ENCODE data around the gene TOR2A.

Gene TOR2A

GRCh38 chr9:127780126-127780885 is 45.2 kb upstream of the TOR2A start:
- peak overlapping the region; percentile 71 for H3K4me2 ChIP-seq (ENCODE audit: low read depth, low read length, poor library complexity, severe bottlenecking)
- H3K36me3 ChIP-seq (ENCODE audit: insufficient read depth, low read length): no peaks in the 10 kb centered on the region
- H3K4me3 ChIP-seq (ENCODE audit: low read length, poor library complexity, severe bottlenecking): peak overlapping the region; percentile 85
- no peaks in the 10 kb centered on the region for H3K9me2 ChIP-seq (replicated peaks; ENCODE audit: low read depth, low read length)
- H3F3A ChIP-seq (ENCODE audit: low read depth): peaks cover 18% of the 10 kb centered on the region
- peak overlapping the region; percentile 92 for H3K9ac ChIP-seq (ENCODE audit: low read depth, low read length, poor library complexity, severe bottlenecking)
- peaks cover 76% of the 10 kb centered on the region for H3K79me2 ChIP-seq (ENCODE audit: insufficient read depth, low read length)
- H3K9me3 ChIP-seq (ENCODE audit: insufficient read depth, low read depth, low read length): no peaks in the 10 kb centered on the region
- peaks cover 54% of the 10 kb centered on the region for H3K4me1 ChIP-seq (ENCODE audit: insufficient read depth, low read length, poor library complexity, severe bottlenecking)
- H3K27me3 ChIP-seq (ENCODE audit: insufficient read depth, low read length, poor library complexity, severe bottlenecking): no peaks in the 10 kb centered on the region
- TF ChIP-seq CTCF (conservative IDR thresholded peaks at IDR 0.05; ENCODE audit: low read length) (no peak), EZH2phosphoT487 (IDR thresholded peaks at IDR 0.05; ENCODE audit: borderline replicate concordance) (no peak)
- no peak overlapping the region for H2AFZ ChIP-seq (ENCODE audit: low read length)
- H4K20me1 ChIP-seq (ENCODE audit: insufficient read depth, low read length, poor library complexity, severe bottlenecking): peaks cover 3% of the 10 kb centered on the region

GRCh38 chr9:127779136-127779981 is 44.3 kb upstream of the TOR2A start:
- peaks cover 1% of the 10 kb centered on the region; the same call in 1 of the 2 replicates for H3K36me3 ChIP-seq (ENCODE audit: insufficient read depth, low read length)
- H3K4me1 ChIP-seq (ENCODE audit: insufficient read depth, low read length, poor library complexity, severe bottlenecking): peaks cover 56% of the 10 kb centered on the region
- no peaks in the 10 kb centered on the region for H3K27me3 ChIP-seq (ENCODE audit: insufficient read depth, low read length, poor library complexity, severe bottlenecking)
- peak overlapping the region; percentile 85 for H3K4me3 ChIP-seq (ENCODE audit: low read length, poor library complexity, severe bottlenecking)
- no peak overlapping the region for H2AFZ ChIP-seq (ENCODE audit: low read length)
- no peak for TF ChIP-seq CTCF (conservative IDR thresholded peaks at IDR 0.05; ENCODE audit: low read length)
- no peak for TF ChIP-seq EZH2phosphoT487 (IDR thresholded peaks at IDR 0.05; ENCODE audit: borderline replicate concordance)
- H3F3A ChIP-seq (ENCODE audit: low read depth): peaks cover 18% of the 10 kb centered on the region
- peaks cover 7% of the 10 kb centered on the region for H4K20me1 ChIP-seq (ENCODE audit: insufficient read depth, low read length, poor library complexity, severe bottlenecking)
- H3K9me3 ChIP-seq (ENCODE audit: insufficient read depth, low read depth, low read length): no peaks in the 10 kb centered on the region
- H3K9me2 ChIP-seq (replicated peaks; ENCODE audit: low read depth, low read length): no peaks in the 10 kb centered on the region
- peak overlapping the region; percentile 92 for H3K9ac ChIP-seq (ENCODE audit: low read depth, low read length, poor library complexity, severe bottlenecking)
- H3K4me2 ChIP-seq (ENCODE audit: low read depth, low read length, poor library complexity, severe bottlenecking): peak overlapping the region; percentile 71
- peaks cover 80% of the 10 kb centered on the region for H3K79me2 ChIP-seq (ENCODE audit: insufficient read depth, low read length)

- Histone ChIP-seq H3K9me3 (ENCODE audit: insufficient read depth, low read depth, low read length) (no peaks in the 10 kb centered on the region), H2AFZ (ENCODE audit: low read length) (no peak within 1 kb of the TSS), H4K20me1 (ENCODE audit: insufficient read depth, low read length, poor library complexity, severe bottlenecking) (peaks cover 14% of the 10 kb centered on the region), H3K36me3 (ENCODE audit: insufficient read depth, low read length) (peaks cover 10% of the 10 kb centered on the region; the same call in 1 of the 2 replicates), H3K4me2 (ENCODE audit: low read depth, low read length, poor library complexity, severe bottlenecking) (peak within 1 kb of the TSS; percentile 71), H3F3A (ENCODE audit: low read depth) (peaks cover 15% of the 10 kb centered on the region), H3K9ac (ENCODE audit: low read depth, low read length, poor library complexity, severe bottlenecking) (peak within 1 kb of the TSS; percentile 92), H3K4me3 (ENCODE audit: low read length, poor library complexity, severe bottlenecking) (peak within 1 kb of the TSS; percentile 85), H3K4me1 (ENCODE audit: insufficient read depth, low read length, poor library complexity, severe bottlenecking) (peaks cover 56% of the 10 kb centered on the region), H3K27me3 (ENCODE audit: insufficient read depth, low read length, poor library complexity, severe bottlenecking) (no peaks in the 10 kb centered on the region), H3K79me2 (ENCODE audit: insufficient read depth, low read length) (peaks cover 84% of the 10 kb centered on the region), H3K9me2 (replicated peaks; ENCODE audit: low read depth, low read length) (no peaks in the 10 kb centered on the region)
- TF ChIP-seq EZH2phosphoT487 (IDR thresholded peaks at IDR 0.05; ENCODE audit: borderline replicate concordance) (no peak), CTCF (conservative IDR thresholded peaks at IDR 0.05; ENCODE audit: low read length) (no peak)
These were observed 43.4 kb upstream of the TOR2A start, which contains the start of gene SH2D3C for GRCh38 chr9:127778280-127779135. Gene SH2D3C (minus strand): TSS chr9:127778666. CDS start chr9:127778627, 39 bp downstream.

Data from Loucy (cell line).